Measurements from ENCODE around the gene HDAC4.
"Not testable (repeated sequence)": the region's sequence is repeated elsewhere in the genome, so short reads cannot be mapped to it uniquely, and the experiment has no call there.

HDAC4 gene

DNA sequence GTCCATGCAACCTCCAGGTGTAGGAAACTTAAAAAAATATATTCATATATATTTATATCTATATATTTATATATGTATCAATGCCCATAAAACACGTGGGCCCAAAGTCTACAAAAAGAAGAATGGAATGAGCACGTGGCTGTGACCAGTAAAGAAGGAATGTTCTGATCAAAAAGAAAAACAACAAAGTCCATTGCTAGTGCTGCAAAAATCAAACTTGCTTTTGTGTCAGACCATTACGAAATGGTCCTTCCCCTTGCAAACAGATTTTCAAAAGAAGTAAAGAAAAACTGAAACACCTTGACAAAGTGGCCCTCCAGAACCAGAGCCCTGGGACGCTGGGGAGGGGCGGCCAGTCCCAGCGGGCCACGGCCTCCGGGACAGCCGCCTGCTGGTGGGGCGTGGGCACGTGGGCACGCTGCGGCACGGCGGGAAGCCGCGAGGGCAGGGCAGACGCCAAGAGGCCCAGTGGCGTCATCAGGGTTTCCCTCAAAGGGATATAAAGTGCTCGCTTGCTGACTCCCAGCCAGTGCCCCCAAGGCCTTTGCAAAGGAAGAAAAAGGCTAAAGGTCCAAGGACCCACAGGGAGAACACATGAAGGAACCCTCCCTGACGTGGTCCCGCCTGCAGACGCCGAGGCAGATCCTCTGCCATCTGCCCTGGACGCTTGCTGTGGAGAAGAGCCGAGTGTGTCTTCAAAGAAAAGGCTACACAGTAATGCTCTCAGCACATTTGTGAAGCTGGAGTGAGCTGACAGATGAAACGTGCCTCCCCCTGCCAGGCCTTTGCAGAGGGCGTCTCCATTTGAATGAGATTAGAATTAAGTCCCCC lies 351.2 kb downstream of the HDAC4 start:
- DNase-seq: no peak

DNA sequence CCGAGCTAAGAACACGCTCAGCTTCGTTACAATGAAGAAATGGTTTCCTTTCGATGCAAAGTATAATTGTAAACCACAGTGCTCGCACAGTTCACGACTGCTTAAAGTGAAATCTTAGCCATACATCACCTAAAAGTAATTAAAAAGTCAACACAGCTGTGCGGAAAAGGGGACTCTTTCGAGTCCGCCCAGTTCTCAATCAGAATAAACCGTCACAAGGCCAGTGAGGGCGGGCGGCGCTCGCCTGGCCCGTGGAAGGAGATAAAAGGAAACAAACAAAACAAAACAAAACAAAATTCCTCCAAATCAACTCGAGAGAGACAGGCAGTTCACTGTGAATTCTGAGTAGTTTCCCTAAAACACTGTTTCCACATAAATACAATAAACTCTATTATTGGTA lies 352.1 kb downstream of the HDAC4 start:
- no peak for DNase-seq

DNA sequence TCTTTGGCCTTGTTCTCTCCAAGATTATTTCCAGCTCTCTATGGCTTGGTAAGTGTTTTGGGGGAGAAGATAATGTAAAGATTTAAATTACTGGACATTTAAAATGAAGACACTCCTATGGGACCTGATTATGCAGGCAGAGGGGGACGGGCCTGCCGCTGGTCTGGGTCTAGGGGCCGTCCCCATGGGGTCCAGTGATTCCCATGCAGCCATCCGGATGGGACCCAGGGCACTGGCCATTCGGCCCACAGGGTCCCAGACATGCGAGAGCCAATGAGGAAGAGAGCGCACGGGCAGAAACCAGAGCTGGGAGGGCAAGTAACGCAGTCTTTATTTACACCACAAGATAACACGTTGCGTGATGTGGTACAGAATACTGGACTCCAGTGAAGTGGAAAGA lies 353.0 kb downstream of the HDAC4 start:
- no peak for DNase-seq

DNA sequence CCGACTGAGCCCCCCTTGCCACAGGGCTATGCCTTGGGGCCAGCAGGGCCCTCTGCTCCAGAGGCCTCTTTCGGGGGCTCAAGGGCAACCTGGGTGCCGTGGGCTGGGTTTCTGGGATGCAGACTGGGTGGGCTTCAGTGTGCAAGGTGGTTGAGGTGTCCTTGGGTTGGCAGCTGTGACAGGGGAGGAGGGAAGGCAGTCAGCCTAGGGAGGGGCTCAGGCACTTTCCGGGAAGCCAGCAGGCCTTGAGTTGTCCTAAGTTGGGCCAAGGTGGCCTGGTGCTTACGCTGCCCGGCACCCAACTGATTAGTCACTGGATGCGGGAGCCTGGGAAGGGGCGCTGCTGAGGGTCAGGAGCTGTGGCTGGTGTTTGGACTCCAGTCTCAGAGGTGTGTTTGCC lies 353.4 kb downstream of the HDAC4 start:
- DNase-seq: no peak

DNA sequence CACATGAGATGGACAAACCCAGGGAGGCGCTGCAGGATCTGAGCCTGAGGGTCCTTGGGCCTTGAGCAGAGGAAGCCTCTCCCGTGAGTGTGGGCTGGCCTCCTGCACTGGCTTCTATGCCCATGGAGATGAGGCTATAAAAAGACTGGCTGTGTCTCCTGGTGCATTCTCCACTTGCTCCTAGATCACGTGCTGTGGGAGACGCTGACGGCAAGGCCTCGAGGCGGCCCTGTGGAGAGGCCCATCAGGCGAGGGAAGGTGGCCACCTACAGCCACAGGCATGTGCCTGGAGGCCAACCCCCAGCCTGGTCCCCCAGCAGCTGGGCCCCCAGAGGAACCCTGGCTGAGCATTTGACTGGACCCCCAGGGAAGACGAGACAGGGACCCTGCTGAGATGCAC lies 354.0 kb downstream of the HDAC4 start:
- DNase-seq: no peak

DNA sequence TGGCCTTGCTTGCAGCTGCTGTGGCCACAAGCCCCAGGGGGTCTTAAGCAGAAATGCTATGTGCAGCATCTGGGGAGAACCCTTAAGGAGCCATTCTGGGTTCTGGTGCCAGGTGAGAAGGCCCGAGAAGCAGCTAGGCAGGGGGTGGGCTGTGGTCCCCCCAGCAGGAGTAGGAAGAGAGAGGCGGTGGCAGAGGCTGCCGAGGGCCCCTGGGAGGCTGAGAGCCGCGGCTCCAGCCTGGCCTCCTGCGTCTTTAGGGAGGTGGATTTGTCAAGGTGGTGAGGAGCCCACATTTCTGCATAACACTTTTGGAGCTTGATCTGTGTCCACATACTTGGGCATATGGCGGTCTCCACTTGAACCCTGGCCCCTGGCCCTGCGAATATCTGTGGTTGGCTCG lies 356.5 kb downstream of the HDAC4 start:
- DNase-seq: no peak

DNA sequence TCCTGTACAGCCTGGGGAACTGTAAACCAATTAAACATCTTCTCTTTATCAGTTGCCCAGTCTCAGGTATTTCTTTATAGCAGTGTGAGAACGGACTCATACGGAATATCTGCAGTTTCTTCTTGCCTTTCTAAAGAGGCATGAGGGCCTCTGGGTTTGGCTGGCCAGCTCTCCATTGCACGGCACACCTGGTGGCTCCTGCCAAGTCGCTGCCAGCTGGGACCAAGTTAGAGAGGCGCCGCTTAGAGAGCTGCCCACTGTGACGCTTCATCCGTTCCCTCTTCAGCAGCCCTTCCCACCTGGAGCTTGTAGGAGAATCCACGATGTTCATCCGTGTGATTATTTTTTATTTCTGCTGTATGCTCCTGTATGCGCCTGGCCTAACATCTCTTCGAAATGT lies 357.5 kb downstream of the HDAC4 start:
- DNase-seq: no peak

DNA sequence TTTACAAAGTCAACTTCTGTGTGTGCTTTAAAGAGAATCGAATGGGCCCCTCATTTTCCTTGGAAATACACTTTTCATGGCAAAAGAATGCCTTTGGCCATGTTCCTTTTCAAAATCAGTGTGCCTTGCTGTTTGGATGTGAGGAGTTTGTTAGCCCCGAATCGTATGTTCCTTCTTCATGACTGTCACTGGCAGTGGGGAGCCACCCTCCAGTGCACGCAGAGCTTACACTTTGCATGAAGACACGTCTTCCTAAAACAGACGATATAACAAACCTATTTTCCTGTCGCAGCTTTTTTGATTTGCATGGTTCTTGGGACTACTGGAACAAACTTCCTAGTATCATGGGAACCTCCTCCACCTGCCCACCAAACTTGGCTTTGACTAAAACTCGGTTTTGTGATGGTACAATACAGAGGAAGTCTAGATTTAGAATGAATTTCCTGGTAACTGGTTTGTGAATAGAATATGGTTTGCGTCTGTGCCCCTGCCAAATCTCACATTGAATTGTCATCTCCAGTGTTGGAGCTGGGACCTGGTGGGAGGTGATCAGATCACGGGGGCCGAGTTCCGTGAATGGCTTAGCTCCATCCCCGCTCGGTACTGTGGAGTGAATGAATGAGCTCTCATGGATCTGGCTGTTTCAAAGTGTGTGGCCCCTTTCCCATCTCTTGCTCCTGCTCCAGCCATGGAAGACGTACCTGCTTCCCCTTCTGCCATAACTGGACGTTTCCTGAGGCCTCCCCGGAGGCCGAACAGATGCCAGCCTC lies 358.1 kb downstream of the HDAC4 start:
- DNase-seq: no peak

DNA sequence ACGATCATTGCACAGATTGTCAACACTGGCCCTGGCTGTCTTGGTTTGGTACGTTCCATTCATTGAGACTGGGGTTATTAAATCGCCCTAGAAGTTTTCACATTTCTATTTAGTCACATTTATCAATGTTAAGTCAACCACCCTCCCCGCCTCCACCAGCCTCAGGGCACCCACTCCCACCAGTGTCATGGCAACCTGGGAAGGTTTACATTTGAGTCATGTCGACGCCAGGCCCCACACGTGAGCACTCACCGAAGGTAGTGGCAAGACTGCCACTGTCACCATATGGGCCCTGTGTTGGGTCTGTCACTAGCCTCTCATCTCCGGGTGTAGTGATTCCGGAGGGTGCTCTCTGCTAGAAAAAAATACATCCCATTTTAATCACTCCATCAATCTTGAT lies 358.8 kb downstream of the HDAC4 start:
- no peak for DNase-seq

DNA sequence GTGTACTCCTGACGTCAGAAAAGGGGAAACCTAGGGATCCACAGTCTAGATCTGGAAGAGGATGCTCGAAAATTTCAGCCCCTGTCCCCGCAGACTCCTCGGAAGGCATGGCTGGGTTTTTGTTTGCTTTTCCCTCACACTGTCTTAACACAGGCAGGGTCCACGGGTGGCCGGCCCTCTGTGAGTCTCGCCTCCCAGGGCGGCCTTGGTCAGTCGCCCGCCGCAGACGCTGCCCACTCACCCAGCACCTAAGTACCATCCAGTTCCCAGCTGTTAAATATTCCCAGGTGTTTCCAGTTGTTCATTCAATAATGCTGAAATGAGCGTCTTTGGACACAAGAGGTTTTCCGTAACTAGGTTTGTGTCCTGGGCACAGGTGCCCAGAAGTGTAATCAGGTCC lies 359.8 kb downstream of the HDAC4 start:
- DNase-seq: no peak

DNA sequence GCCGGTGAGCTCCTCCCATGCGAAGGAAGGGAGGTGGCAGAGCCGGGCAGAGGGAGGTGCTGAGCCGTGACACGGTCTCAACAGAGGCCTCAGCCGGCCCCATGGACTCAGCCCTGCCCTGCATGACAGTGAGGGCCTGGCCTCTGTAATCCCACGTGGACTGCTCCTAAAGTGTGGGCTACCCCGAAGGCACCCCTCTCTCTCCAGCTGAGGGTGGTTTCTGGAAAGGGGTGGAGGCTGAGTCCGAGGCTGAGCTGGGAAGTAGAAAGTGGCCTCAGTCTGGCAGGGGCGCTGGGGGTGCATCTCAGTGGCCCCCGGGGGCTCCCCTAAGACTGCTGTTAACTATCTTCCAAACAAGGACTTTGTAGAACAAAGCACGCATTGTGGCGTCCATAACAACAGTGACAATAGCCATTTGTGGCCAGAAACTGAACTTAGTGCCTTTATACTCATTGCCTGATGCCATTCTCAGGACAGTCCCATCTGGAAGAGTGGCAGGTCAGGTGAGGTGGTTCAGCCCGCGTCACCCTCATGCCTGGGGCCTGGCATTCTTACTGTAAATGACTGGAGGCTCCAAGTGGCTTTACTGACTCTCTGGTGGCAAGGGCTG lies 360.6 kb downstream of the HDAC4 start:
- DNase-seq: no peak

DNA sequence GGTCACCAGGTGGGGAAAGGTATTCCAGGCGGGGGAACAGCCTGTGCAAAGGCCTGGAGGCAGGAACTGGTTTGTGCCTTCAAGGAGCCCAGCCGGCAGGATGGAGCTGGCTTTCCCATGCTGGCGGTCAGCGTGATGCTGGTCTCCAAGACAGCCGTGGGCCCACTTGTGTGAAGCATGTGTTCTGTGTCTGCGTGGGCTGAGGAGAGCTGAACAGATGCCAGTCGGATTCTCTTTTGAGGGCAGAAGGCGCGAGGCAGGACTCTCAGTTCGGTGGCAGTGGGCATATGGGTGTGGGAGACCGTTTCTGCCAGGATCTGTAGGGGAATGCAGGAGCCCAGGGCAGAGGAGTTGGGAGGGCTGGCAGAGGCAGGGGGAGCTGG lies 361.4 kb downstream of the HDAC4 start:
- DNase-seq: no peak

DNA sequence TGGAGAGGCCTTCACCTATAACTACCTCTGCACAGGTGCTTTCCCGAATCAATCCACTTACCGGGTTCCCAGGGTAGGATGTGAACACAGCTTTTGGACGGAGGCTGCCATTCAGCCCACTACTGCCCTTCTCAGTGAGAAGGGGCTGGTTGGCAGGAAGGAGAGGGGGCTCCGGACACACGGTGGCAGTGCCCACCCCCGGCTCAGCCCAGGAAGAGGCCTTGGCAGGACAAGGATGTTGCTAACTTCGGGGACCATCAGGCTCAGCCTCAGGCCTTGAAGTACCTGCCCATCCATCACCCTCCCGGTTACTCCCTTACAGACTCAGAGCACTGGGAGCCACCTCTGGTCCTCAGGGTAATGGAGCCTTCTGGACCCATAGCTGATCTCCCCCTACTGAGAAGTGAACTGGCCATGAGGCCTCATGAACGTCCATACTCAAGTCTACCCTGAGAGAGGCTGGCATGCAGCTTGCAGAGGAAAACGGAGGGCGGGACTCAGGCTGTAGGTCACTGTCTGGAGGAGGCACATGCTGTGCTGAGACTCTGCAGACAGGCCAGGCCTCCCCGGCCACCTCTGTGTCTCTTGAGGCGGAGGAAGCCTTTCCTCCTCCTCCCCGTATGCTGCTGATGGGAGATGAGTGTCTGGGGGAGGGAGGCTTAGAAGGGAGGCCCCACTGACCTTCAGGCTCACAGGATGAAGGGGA lies 361.9 kb downstream of the HDAC4 start:
- DNase-seq: no peak

DNA sequence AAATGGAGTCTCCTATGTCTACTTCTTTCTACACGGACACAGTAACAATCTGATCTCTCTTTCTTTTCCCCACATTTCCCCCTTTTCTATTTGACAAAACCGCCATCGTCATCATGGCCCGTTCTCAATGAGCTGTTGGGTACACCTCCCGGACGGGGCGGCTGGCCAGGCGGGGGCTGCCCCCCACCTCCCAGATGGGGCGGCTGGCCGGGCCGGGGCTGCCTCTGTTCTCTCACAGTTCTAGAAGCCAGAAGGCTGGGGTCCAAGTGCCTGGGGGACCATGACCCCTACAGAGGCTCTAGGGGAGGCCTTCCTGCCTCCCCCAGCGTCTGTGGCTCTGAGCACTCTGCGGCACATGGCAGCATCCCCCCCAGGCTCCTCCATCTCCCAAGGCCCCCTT lies 362.5 kb downstream of the HDAC4 start:
- DNase-seq: not testable (repeated sequence)

DNA sequence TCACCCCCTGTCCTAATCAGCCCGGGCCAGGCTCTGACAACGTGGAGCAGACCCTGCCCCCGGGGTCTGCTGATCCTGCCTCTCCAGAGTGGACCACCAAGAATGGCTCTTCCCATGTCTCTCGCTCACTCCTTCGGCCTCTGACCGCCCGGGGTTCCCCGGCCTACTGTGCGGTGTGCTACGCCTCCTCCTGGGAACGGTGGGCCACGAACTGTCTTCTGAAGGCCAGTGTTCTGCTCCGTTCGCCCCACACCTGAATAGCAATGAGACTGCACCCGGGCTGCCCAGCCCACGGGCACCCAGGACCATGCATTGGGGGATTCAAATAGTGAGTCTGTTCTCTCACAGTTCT lies 363.3 kb downstream of the HDAC4 start:
- no peak for DNase-seq

DNA sequence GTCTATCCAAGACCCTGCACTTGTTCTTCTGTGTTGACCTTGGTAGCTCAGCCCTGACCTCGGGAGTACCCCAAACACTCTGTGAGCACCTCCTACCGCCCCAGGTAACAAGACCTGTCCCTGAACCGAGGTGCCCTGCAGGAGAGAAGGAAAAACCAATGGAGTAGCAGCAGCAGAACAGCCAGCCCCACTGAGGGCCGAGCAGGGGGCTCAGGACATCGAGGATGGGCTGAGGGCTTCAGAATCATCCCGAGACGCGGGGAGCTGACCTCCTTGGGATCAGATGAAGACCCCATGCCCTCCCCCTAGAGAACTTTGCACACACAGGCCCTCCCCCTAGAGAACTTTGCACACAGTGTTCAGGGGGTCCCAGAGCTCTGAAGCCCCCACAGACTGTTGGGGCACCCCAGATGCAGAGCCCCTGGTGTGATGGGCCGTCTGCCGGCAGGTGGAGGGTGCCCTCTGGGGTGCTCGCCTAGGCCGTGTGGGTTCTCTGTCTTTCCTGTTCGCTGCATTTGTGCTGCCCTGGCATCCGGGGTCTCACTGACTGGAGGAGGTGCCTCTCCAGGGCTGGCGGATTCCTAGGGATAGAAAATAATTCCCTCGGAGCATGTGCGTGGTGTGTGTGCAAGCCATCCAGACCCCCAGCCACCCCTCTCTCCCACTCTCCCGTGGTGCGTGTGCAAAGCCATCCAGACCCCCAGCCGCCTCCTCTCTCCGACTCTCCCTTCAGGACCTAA lies 363.8 kb downstream of the HDAC4 start:
- no peak for DNase-seq

DNA sequence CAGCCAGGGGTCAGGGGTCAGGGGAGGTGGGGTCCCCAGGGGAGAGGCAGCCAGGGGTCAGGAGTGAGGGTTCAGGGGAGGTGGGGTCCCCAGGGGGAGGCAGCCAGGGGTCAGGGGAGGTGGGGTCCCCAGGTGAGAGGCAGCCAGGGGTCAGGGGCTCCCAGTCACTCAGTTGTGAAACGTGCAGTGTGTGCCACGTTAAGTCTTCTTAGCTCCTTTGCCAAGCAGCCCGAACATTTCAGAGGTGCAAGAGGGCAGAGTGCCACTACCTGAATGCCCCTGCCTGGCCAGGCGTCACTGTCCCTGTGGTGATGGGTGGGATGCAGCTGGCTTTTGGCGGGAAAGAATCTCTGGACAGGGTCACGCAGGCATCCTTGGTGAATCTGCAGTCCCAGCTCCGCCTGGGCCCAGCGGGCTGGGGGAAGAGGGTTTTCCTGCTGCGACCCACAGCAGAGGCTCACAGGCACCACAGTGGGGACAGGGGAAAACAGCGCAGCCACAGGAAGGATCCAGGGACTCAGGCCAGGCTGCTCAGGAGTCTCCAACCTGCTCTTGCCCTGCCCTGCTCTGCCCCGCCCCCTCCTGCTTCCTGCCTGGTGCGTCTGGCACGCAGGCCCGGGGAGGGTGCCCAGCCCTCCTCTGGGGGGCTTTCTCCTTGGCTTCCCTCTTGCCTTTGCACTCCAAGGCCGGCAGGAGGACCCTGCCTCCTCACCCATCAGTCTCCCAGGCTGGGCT lies 364.7 kb downstream of the HDAC4 start:
- DNase-seq: no peak

DNA sequence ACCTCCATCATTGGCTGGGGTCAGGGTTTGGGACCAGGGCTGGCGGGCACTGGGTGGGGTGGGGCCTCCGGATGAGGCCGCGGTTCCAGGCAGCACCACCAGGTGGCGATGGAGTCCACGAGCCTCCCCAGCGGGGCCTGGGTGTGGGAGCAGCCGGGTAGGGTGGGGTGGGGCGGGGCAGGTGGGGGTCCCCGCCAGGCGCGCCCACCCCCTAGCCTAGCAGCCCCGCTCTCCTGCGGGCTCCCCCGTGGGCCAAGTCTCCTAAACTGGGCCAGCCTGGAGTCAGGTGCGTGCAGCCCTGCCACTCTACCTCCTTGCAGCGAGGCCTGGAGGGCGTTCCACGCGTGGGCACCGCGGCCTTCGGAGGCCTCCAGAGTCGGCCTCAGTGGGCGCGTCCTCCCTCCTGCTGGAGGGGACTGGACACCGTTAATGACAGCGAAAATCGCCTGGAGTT lies 365.4 kb downstream of the HDAC4 start:
- DNase-seq: peak; percentile 46 to 59

DNA sequence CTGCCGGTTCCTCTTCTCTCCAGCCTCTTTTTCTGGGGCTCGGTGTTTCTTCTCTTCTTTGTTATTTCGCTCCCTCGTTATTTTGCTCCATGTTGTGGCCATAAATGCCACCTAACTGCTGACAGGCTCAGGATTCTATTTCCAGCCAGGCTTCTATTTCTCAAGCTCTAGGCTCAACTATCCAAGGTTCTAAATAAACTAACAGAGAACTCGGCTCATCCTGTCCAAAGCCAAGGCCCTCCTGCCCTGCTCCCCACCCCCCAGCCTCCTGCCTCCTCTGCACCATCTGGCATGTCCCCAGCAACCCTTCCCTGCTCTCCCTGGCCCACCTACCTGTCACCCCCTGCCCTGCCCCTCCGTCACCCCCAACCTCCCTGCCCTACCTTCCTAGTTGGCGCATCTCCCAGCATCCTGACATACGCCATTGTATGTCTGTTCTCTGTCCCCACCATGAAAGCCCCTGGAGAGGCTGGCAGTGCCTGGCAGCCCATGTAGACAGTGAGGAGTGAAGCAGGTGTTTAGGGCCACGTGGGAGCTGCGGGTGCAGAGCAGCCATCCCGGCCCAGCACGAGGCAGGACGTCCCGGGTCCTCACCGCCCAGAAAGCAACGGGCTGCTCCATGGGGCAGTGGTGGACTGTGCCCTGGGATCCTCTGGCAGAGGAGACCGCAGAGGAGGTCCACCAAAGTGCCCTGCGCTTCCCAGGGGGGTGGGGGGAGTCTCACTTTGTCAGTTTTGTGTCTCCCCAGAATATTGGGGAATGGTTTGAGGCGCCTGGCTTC lies 366.1 kb downstream of the HDAC4 start:
- DNase-seq: no peak

DNA sequence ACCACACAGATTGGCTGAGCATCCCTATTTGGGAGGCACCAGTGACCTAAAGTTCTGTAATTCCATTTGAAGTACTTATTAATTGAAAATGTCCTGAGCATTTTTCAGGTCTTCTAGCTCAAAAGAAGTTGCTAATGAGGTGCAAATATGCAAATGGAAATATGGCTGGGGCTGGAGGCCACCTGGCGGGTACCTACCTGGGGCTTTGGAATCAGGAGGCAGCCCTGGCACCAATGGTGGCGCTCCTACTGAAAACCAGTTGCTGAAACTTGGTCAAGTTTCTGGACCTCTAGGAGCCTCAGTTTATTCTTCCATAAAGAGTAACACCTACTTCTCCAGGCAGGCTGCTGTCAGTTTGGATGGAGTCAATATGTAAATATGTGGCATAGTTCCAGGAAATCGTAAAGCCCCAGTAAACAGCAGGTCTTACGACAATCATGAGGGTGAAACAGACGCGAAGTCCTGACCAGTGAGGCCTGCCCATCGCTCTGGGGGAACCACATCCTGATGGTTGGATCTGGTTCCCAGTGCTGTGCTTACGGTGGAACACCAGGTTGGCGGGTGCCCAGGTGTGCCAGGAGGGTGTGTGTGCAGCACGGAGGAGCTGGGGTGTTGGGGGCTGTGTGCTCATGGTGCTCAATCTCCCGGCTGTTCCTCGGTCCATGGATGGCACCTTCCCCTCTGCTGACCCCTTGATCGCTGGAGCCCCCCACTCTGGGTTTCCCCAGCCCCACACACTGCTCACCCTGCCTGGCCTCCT lies 366.8 kb downstream of the HDAC4 start:
- no peak for DNase-seq
